Upper lobe of left lung (tissue), 6 donors: ENCODE results near the gene TRAF1. TPM values are rescaled to one million over a fixed set of nuclear protein-coding genes. Genes with fewer than 3 reads are reported as not detected.

Experiments
- ATAC-seq, 2 donors: fragments of 200-7000 bp; cut with Tn5 transposase; one replicate each; pipeline ENCODE4 v1.9.1; 2022; ENCODE audit warnings: mild to moderate bottlenecking in 2 of 2, moderate library complexity in 2 of 2; ENCODE audit not compliant: low FRiP score in 2 of 2
- DNase-seq, 2 donors: peaks; one replicate each; pipeline ENCODE4 v3.0.0-alpha.2; 2019 to 2020
- H3K27ac ChIP-seq, 4 donors: fragments of 200-600 bp; sonication (generic); one replicate each; pipeline ENCODE4 v1.5.1; 2016 to 2019
- H3K27me3 ChIP-seq, 4 donors: fragments of 200-600 bp; sonication (generic); one replicate each; pipeline ENCODE4 v1.5.1; 2017 to 2019
- H3K36me3 ChIP-seq, 4 donors: fragments of 200-600 bp; sonication (generic); one replicate each; pipeline ENCODE4 v1.5.1; 2016 to 2019
- H3K4me1 ChIP-seq, 4 donors: fragments of 200-600 bp; sonication (generic); one replicate each; pipeline ENCODE4 v1.5.1; 2018 to 2019
- H3K4me3 ChIP-seq, 4 donors: fragments of 200-600 bp; sonication (generic); one replicate each; pipeline ENCODE4 v1.5.1; 2017 to 2019; ENCODE audit warnings: mild to moderate bottlenecking in 2 of 4, moderate library complexity in 1 of 4
- H3K9me3 ChIP-seq, 4 donors: fragments of 200-600 bp; sonication (generic); one replicate each; pipeline ENCODE4 v1.5.1; 2018 to 2019
- EP300 ChIP-seq, 4 donors: sonication (generic); formaldehyde crosslinking; IDR thresholded peaks; one replicate each; pipeline ENCODE4 v1.5.1; 2017; ENCODE audit warnings: antibody characterized with exemption in 4 of 4, control low read depth in 2 of 4
- POLR2A ChIP-seq, 4 donors: fragments of 450-650 bp; IDR thresholded peaks; one replicate each; pipeline ENCODE4 v1.5.1; 2016 to 2017; ENCODE audit warnings: antibody characterized with exemption in 4 of 4, mild to moderate bottlenecking in 2 of 4
- POLR2AphosphoS5 ChIP-seq, 2 donors: sonication (generic); formaldehyde crosslinking; IDR thresholded peaks; one replicate each; pipeline ENCODE4 v1.5.1; 2017; ENCODE audit warnings: antibody characterized with exemption in 2 of 2
- WGBS, 2 donors: methylation state at CpG; one replicate each; pipeline ENCODE4 v1.1.5; 2017 to 2018; 5-methylcytosine and 5-hydroxymethylcytosine counted together
- total RNA-seq, 6 donors: library from RNA; depleted of rRNA in 4 of 6; stranded (reverse); fragments of >200 nt in 4 of 6; gene quantifications; one replicate each; pipeline versions ENCODE4 v1.1.0 to v1.2.1, GENCODE V29; 2016 to 2021
- TF ChIP-seq, protein P1 (sequence below), 6 experiments: fragments of 450-650 bp in 4 of 6; fragments of 200-600 bp in 2 of 6; sonication (generic) in 2 of 6; IDR thresholded peaks; one replicate each; pipeline ENCODE4 v1.5.1; 2016 to 2019; ENCODE audit warnings: antibody characterized with exemption in 6 of 6
- donor health status: DM: no; HTN: no; CAD: no; lungs with moderate emphysema.
- donor health status: DM: no; HTN: yes; CAD: no; lungs with severe emphysema.

TRAF1 gene
- total RNA-seq, 6 donors from 2014 or later, result 2.9 to 29.3 (median 6.6) TPM

DNA sequence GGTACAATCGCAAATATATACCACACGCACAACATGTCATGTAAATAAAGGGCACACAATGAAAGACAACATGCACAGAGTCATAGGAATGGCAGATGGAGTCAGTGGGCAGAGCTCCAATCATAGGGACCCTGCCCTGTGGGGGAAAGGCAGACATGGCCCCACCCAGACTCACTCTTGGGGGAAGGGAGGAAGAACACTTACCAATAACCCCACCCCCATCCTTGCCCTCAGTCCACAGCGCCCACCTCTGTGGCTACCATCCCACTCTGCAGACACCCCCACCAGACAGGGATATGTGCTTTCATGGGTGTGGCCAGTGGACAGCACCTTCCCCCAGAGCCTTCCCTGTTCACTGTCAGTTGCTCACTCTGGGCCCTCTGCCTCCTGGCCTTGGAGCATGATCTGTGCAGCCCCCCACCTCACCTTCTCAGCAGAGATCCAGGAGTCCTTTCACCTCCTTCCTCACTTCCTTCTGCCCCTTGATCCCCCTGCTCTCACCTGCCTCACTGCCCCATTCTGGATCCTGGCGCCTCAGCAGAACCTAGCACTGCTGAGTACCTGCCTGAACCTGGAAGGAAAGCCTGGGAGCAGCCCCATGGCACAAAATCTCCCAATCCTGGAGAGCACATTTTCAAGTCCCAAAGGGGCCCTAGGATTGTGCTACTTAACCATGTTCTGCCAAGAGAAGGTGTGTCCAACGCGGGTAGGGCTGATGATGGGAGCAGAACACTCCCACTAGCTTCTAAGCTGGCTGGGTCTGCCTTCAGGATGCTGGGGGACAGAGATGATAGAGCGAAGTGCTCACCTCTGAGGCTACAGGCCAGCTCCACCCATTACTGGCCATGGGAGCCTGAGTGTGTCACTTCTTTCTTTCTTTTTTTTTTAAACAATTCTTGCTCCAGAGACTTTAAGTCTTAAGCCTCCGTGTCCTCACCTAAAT, 48.1 kb downstream of the TRAF1 start:
- no peaks in the 10 kb centered on the region for H3K9me3 ChIP-seq
- H3K27me3 ChIP-seq, result no peaks in the 10 kb centered on the region
- H3K4me3 ChIP-seq, result peak overlapping the region in 1 of 4 donors; percentile 96
- peaks cover 12 to 26% (median 15%) of the 10 kb centered on the region in 4 donors for H3K4me1 ChIP-seq
- DNase-seq (no peak), ATAC-seq (no peak)
- whole genome bisulfite sequencing, 2 donors, result 76 to 87% methylated on average over 7 to 8 of the region's 8 CpGs
- TF ChIP-seq POLR2AphosphoS5 (IDR thresholded peaks at IDR 0.05) (no peak), EP300 (IDR thresholded peaks at IDR 0.05) (no peak), POLR2A (IDR thresholded peaks at IDR 0.05) (no peak)
- TF ChIP-seq, protein P1, sequence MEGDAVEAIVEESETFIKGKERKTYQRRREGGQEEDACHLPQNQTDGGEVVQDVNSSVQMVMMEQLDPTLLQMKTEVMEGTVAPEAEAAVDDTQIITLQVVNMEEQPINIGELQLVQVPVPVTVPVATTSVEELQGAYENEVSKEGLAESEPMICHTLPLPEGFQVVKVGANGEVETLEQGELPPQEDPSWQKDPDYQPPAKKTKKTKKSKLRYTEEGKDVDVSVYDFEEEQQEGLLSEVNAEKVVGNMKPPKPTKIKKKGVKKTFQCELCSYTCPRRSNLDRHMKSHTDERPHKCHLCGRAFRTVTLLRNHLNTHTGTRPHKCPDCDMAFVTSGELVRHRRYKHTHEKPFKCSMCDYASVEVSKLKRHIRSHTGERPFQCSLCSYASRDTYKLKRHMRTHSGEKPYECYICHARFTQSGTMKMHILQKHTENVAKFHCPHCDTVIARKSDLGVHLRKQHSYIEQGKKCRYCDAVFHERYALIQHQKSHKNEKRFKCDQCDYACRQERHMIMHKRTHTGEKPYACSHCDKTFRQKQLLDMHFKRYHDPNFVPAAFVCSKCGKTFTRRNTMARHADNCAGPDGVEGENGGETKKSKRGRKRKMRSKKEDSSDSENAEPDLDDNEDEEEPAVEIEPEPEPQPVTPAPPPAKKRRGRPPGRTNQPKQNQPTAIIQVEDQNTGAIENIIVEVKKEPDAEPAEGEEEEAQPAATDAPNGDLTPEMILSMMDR (IDR thresholded peaks at IDR 0.05), result no peak
- H3K36me3 ChIP-seq, result peaks cover 0 to 9% (median 0%) of the 10 kb centered on the region in 4 donors
- H3K27ac ChIP-seq, result peak overlapping the region in 3 of 4 donors; percentile 87 to 95 (median 93)

DNA sequence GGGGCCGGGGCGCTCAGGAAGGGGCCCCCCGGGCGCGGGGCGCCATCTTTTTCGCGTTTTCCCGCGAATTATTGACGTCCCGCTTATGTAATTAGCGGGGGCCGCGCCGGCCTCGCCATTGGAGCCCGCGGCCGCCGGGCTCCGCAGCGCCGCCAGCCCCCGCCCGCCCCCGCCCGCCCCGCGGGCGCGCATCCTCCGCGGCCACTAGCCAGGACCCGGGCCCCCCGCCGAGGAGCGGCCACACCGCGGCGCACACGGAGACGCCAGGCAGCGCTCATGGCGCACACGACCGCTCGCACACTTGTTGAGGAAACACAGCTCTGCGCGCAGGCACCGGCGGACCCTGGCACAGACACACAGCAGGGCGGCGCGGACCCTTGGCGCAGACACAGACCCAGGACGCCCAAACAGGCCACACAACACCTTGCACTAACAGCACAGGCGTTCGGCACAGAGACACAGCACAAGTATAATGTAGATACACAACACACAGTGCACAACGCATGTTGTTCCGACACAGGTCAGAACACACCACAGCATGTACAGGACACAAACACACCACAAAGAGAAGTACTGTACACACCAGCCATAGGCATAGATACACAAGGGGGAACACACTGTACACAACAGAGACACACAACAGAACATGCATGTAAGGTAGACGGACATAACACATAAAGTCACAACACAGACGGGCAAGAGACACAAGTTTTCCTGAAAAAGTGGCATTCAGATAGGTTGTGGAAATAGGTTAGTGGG, 49.1 kb downstream of the TRAF1 start:
- no peaks in the 10 kb centered on the region for H3K27me3 ChIP-seq
- H3K9me3 ChIP-seq, result no peaks in the 10 kb centered on the region
- H3K27ac ChIP-seq, result peak overlapping the region; percentile 67 to 95 (median 90)
- WGBS, 2 donors, result 4 to 12% methylated on average over 7 to 34 of the region's 63 CpGs
- peaks cover 0 to 10% (median 2%) of the 10 kb centered on the region in 4 donors for H3K36me3 ChIP-seq
- DNase-seq (peak; percentile 63 to 94), ATAC-seq (peak; percentile 5 to 72)
- H3K4me1 ChIP-seq, result peaks cover 12 to 26% (median 17%) of the 10 kb centered on the region in 4 donors
- H3K4me3 ChIP-seq, result peak overlapping the region; percentile 28 to 96 (median 81)
- TF ChIP-seq, protein P1 (IDR thresholded peaks at IDR 0.05), result peak in 2 of 6 experiments; percentile 17 to 18
- TF ChIP-seq POLR2AphosphoS5 (IDR thresholded peaks at IDR 0.05), result peak; percentile 5 to 37
- no peak for TF ChIP-seq EP300 (IDR thresholded peaks at IDR 0.05)
- peak in 1 of 4 donors; percentile 42 for TF ChIP-seq POLR2A (IDR thresholded peaks at IDR 0.05)

DNA sequence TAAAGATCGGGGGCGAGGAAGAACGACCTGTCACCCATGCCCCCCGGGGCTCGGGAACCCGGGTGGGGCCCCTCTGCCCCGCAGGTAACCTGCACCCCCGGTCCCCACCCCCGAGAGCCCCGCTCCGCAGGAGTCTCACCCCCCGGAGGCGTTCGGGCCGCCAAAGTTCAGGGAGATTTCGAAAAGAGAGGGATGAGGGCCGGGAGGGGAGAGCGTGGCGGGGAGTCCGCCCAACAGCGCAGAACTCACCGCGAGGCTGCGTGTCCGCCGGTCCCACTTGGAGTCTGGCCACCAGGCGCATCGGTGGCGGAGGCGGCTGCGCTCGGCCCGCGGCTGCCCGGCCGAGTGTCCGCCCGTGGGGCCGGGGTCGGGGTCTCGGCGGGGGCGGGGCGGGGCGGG, 49.8 kb downstream of the TRAF1 start, which contains the start of gene PHF19:
PHF19 (minus strand) TSS at position 347 of the 399 bp plus-strand sequence. CDS start 2,447 bp downstream, outside the sequence.
- 0% methylated on average over 16 of the region's 45 CpGs; no CpG with 5 or more reads in 1 of the 2 donors for WGBS, 2 donors
- H3K36me3 ChIP-seq, result peaks cover 0 to 10% (median 2%) of the 10 kb centered on the region in 4 donors
- no peaks in the 10 kb centered on the region for H3K9me3 ChIP-seq
- DNase-seq (peak in 1 of 2 donors; percentile 89), ATAC-seq (peak in 1 of 2 donors; percentile 63)
- peak within 1 kb of the TSS; percentile 87 to 95 (median 92) for H3K27ac ChIP-seq
- peaks cover 12 to 26% (median 17%) of the 10 kb centered on the region in 4 donors for H3K4me1 ChIP-seq
- peak within 1 kb of the TSS; percentile 63 to 96 (median 81) for H3K4me3 ChIP-seq
- TF ChIP-seq POLR2AphosphoS5 (IDR thresholded peaks at IDR 0.05) (no peak), EP300 (IDR thresholded peaks at IDR 0.05) (no peak), POLR2A (IDR thresholded peaks at IDR 0.05) (no peak)
- TF ChIP-seq, protein P1 (IDR thresholded peaks at IDR 0.05), result no peak
- no peaks in the 10 kb centered on the region for H3K27me3 ChIP-seq

DNA sequence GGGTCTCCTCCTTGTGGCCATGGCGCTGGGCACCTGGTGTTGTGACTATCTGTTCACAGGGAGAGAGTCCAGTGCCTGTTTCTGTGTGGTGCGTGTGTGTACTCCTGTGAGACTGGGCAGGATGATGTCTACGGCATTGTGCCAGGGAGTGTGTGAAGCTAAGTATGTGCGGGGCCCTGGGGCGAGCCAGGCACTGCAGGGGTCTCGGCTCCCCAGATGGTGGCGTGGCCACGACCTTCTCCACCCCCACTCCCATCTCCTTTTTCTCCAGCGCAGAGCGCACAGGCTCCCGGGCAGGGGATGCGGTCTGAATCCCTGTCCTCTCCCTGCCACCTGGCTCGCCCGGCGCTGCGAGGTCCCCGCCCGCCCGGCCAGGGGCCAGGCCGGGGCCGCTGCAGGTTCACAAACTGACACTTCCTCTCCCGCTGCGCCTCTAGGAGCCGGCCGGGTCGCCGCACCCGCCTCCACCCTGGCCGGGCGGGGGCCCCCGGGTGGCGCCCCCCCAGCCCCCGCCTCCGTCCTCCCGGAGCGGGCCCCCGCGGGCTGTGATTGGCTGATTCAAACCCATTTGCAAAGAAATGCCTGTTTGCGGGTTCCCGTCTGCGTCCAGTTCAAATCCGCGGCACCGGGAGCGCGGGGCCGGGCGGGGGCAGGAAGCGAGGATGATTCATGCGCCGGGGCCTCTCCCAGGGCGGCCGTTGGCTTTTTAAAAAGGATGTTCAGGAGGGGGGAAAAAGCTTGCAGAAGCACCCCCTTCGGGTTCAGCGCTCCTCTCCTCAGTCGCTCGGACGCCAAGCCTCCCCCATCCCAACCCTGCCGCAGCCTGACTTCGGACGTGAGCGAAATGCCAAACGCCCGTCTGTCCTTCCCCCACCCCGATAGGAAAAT, 50.4 kb downstream of the TRAF1 start:
- Histone ChIP-seq H3K36me3 (peaks cover 0 to 10% (median 2%) of the 10 kb centered on the region in 4 donors), H3K27ac (peak overlapping the region; percentile 87 to 95 (median 92)), H3K4me3 (peak overlapping the region; percentile 63 to 96 (median 81)), H3K27me3 (no peaks in the 10 kb centered on the region), H3K4me1 (peaks cover 12 to 26% (median 17%) of the 10 kb centered on the region in 4 donors), H3K9me3 (no peaks in the 10 kb centered on the region)
- TF ChIP-seq, protein P1 (IDR thresholded peaks at IDR 0.05), result no peak
- peak in 2 of 4 donors; percentile 50 to 56 for TF ChIP-seq POLR2A (IDR thresholded peaks at IDR 0.05)
- TF ChIP-seq POLR2AphosphoS5 (IDR thresholded peaks at IDR 0.05), result peak; percentile 44 to 68
- 2 to 5% methylated on average over 24 to 37 of the region's 65 CpGs for WGBS, 2 donors
- DNase-seq, result peak; percentile 90 to 94
- peak; percentile 76 to 85 for ATAC-seq
